PC-3 (cell line): ENCODE data around the gene CPLANE2. TPM values are rescaled to one million over a fixed set of nuclear protein-coding genes. Genes with fewer than 3 reads are reported as not detected.
A peak's percentile ranks its signal among the peaks of the same experiment; 100 is the strongest.

Experiments used
- ATAC-seq: fragments of 200-7000 bp; cut with Tn5 transposase; 2 replicates; pipeline ENCODE4 v1.9.1; 2020; ENCODE audit warnings: mild to moderate bottlenecking, moderate library complexity
- BruUV-seq: library from RNA; stranded (reverse); fragments of 400-500 nt; replicated peaks from 2 replicates; lab custom pipeline; 2021; lab: Mats Ljungman, UMichigan
- CTCF ChIA-PET: fragments of 300-600 bp; sonication (Branson Sonifier 250); formaldehyde crosslinking; loops from one replicate; lab custom pipeline; 2022; ENCODE audit warnings: antibody characterized with exemption; lab: Charles Lee
- POLR2A ChIA-PET: fragments of 300-600 bp; sonication (Branson Sonifier 250); formaldehyde crosslinking; loops from one replicate; lab custom pipeline; 2022; ENCODE audit warnings: antibody characterized with exemption; ENCODE audit not compliant: unreplicated experiment; lab: Charles Lee
- DNase-seq: peaks from one replicate; pipeline ENCODE4 v3.0.0-alpha.2; 2015
- H2AFZ ChIP-seq: fragments of 300-600 bp; sonication (generic); 2 replicates; pipeline ENCODE4 v1.6.0; 2016; ENCODE audit warnings: antibody characterized with exemption, low read length
- H3F3A ChIP-seq: fragments of 300-600 bp; sonication (generic); one replicate; pipeline ENCODE4 v1.6.0; 2017; ENCODE audit warnings: antibody characterized with exemption, low read length, control low read depth, mild to moderate bottlenecking; ENCODE audit not compliant: unreplicated experiment
- H3K27ac ChIP-seq: fragments of 300-600 bp; sonication (generic); 2 replicates; pipeline ENCODE4 v1.5.1; 2016; ENCODE audit warnings: mild to moderate bottlenecking, low read length
- H3K27me3 ChIP-seq: fragments of 300-600 bp; sonication (generic); 2 replicates; pipeline ENCODE4 v1.6.1; 2016; ENCODE audit warnings: low read length, mixed read lengths
- H3K36me3 ChIP-seq: fragments of 300-600 bp; sonication (generic); 2 replicates; pipeline ENCODE4 v1.6.1; 2016; ENCODE audit warnings: low read depth, mixed run types, low read length, mixed read lengths
- H3K4me1 ChIP-seq: fragments of 300-600 bp; sonication (generic); 2 replicates; pipeline ENCODE4 v1.5.1; 2016; ENCODE audit warnings: low read length; ENCODE audit not compliant: insufficient read depth
- H3K4me2 ChIP-seq: fragments of 300-600 bp; sonication (generic); 2 replicates; pipeline ENCODE4 v1.6.0; 2016; ENCODE audit warnings: low read length
- H3K4me3 ChIP-seq: fragments of 300-600 bp; sonication (generic); 2 replicates; pipeline ENCODE4 v1.5.1; 2016; ENCODE audit warnings: mild to moderate bottlenecking, low read length, mixed read lengths
- H3K79me2 ChIP-seq: fragments of 300-600 bp; sonication (generic); 2 replicates; pipeline ENCODE4 v1.6.1; 2017; ENCODE audit warnings: low read length, mixed read lengths
- H3K9ac ChIP-seq: fragments of 300-600 bp; sonication (generic); 2 replicates; pipeline ENCODE4 v1.6.0; 2016; ENCODE audit warnings: mild to moderate bottlenecking, low read length
- H3K9me2 ChIP-seq: fragments of 300-600 bp; sonication (generic); replicated peaks from 2 replicates; pipeline ENCODE4 v1.6.1; 2016; ENCODE audit warnings: mixed run types, low read length, mixed read lengths
- H3K9me3 ChIP-seq: fragments of 300-600 bp; sonication (generic); 2 replicates; pipeline ENCODE4 v1.6.1; 2016; ENCODE audit warnings: low read length, mixed read lengths
- H4K20me1 ChIP-seq: fragments of 300-600 bp; sonication (generic); 2 replicates; pipeline ENCODE4 v1.6.1; 2016; ENCODE audit warnings: low read length, mixed read lengths
- CTCF ChIP-seq: fragments of 300-600 bp; sonication (generic); conservative IDR thresholded peaks from 2 replicates; pipeline ENCODE4 v1.5.1; 2017; ENCODE audit warnings: antibody characterized with exemption, low read depth, mild to moderate bottlenecking, low read length
- EZH2 ChIP-seq: fragments of 300-600 bp; sonication (generic); IDR thresholded peaks from one replicate; pipeline ENCODE4 v1.6.1; 2017; ENCODE audit warnings: antibody characterized with exemption, mild to moderate bottlenecking, low read length; ENCODE audit not compliant: unreplicated experiment
- EZH2phosphoT487 ChIP-seq: fragments of 300-600 bp; sonication (generic); IDR thresholded peaks from 2 replicates; pipeline ENCODE4 v1.6.1; 2018; ENCODE audit warnings: mild to moderate bottlenecking, antibody characterized with exemption, low read length, borderline replicate concordance
- intact Hi-C: fragments of 100-400 bp; cut with micrococcal nuclease; formaldehyde crosslinking; loops from 2 replicates; pipeline ENCODE4 v1.9.0; 2023
- total RNA-seq: library from RNA; depleted of rRNA; stranded (reverse); fragments of >200 nt; gene quantifications from 2 replicates; pipeline ENCODE4 v1.2.3, GENCODE V29; 2014

CPLANE2 gene
- total RNA-seq, 1 experiment from 2014 or later: 9.6 TPM

GRCh38 chr1:16243936-16244649 lies 7.1 kb upstream of the CPLANE2 start:
- Histone ChIP-seq H3K4me3 (no peak overlapping the region), H3K36me3 (no peaks in the 10 kb centered on the region), H4K20me1 (0 out of 2 replicates have a peak, but pooled peaks cover 2% of the 10 kb centered on the region), H3K9me3 (no peaks in the 10 kb centered on the region), H3F3A (no peaks in the 10 kb centered on the region), H3K27me3 (no peaks in the 10 kb centered on the region), H3K27ac (no peak overlapping the region), H2AFZ (no peak overlapping the region), H3K9me2 (no peaks in the 10 kb centered on the region), H3K79me2 (no peaks in the 10 kb centered on the region), H3K4me1 (peaks cover 17% of the 10 kb centered on the region), H3K9ac (no peak overlapping the region), H3K4me2 (no peak overlapping the region)
- no TSS peak for BruUV-seq
- ChIA-PET CTCF (interaction anchor here (0.5 to 1.9 kb wide), 7 partner anchors 30 to 408 kb away, joined by 3 to 7 read pairs (median 4); no protein-coding TSS in a partner anchor), POLR2A (interaction anchor here (1.0 kb wide), 1 partner anchor 10 kb away, joined by 3 read pairs; no protein-coding TSS in a partner anchor)
- peak; percentile 65 for ATAC-seq
- TF ChIP-seq CTCF (peak; percentile 90), EZH2phosphoT487 (no peak)
- DNase-seq: peak; percentile 91
- intact Hi-C loops: loop anchor here (1.0 to 5.0 kb wide), 2 partner anchors 37 to 165 kb away; no protein-coding TSS in a partner anchor

GRCh38 chr1:16243215-16243610 lies 6.2 kb upstream of the CPLANE2 start:
- no peak overlapping the region for H3K4me3 ChIP-seq
- ATAC-seq (no peak), DNase-seq (no peak)
- H3K27me3 ChIP-seq: no peaks in the 10 kb centered on the region
- no peaks in the 10 kb centered on the region for H3K9me2 ChIP-seq
- H3K9ac ChIP-seq: no peak overlapping the region
- H3K27ac ChIP-seq: no peak overlapping the region
- H3K4me1 ChIP-seq: peaks cover 12% of the 10 kb centered on the region
- no peak overlapping the region for H3K4me2 ChIP-seq
- no peak for TF ChIP-seq CTCF
- TF ChIP-seq EZH2: no peak
- TF ChIP-seq EZH2phosphoT487: no peak
- H2AFZ ChIP-seq: no peak overlapping the region
- ChIA-PET CTCF (interaction anchor here (0.5 kb wide), 1 partner anchor 407 kb away, joined by 3 read pairs; no protein-coding TSS in a partner anchor), POLR2A (no interaction called here)
- H3F3A ChIP-seq: no peaks in the 10 kb centered on the region
- BruUV-seq: no TSS peak
- H4K20me1 ChIP-seq: no peaks in the 10 kb centered on the region
- H3K36me3 ChIP-seq: no peaks in the 10 kb centered on the region
- no peaks in the 10 kb centered on the region for H3K79me2 ChIP-seq
- H3K9me3 ChIP-seq: no peaks in the 10 kb centered on the region
- intact Hi-C loops: loop anchor here (5.0 kb wide), 1 partner anchor 36 kb away; no protein-coding TSS in a partner anchor
